Measurements from ENCODE around the gene ADAP1. TPM values are rescaled to one million over a fixed set of nuclear protein-coding genes. Genes with fewer than 3 reads are reported as not detected.

ADAP1 gene
- total RNA-seq, 1 experiment from 2014 or later, result 173 TPM

DNA sequence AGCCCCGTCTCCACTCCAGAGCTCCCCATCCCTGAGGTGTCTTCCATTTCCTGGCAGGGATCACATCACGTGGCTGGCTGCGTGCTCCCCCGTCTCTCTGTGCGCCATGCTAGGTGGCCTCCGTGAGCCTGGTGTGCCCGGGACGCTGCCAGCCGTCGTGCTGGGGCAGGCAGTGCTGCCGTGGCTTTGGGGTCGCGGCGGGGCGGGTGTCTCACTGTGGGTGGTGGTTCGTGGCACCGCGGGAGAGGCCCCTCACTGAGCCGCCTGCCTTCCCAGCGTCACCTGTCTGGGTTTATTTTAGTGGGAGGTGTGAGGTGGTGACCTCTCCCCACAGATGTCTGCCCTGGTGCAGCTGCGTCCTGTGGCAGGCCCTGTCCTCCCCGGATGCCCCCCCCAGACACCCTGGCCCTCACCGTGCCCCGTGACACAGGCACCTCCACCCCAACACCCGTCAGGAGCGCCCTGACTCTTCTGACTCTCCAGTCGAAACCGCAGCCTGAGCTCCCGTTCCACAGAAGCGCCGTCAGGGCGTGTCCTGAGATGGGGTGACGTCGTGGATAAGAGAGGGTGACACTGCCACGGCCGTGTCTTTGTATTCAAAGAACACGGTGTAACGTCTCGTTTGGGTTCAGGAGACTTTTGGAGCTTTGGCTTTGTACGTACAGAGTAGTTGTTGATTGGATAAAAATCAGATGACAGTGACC is 60.2 kb downstream of the ADAP1 start:
- H3K4me1 Mint-ChIP-seq (ENCODE audit: low read depth, unreplicated experiment), result peaks cover 18% of the 10 kb centered on the region
- H3K4me3 Mint-ChIP-seq (ENCODE audit: low read depth, unreplicated experiment), result peak overlapping the region; percentile 28
- intact Hi-C loops (cut with micrococcal nuclease; ENCODE audit: unreplicated experiment), result no loop called here
- TF ChIP-seq, protein P1, sequence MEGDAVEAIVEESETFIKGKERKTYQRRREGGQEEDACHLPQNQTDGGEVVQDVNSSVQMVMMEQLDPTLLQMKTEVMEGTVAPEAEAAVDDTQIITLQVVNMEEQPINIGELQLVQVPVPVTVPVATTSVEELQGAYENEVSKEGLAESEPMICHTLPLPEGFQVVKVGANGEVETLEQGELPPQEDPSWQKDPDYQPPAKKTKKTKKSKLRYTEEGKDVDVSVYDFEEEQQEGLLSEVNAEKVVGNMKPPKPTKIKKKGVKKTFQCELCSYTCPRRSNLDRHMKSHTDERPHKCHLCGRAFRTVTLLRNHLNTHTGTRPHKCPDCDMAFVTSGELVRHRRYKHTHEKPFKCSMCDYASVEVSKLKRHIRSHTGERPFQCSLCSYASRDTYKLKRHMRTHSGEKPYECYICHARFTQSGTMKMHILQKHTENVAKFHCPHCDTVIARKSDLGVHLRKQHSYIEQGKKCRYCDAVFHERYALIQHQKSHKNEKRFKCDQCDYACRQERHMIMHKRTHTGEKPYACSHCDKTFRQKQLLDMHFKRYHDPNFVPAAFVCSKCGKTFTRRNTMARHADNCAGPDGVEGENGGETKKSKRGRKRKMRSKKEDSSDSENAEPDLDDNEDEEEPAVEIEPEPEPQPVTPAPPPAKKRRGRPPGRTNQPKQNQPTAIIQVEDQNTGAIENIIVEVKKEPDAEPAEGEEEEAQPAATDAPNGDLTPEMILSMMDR (IDR thresholded peaks at IDR 0.05; ENCODE audit: unreplicated experiment), result no peak
- no peak for DNase-seq
- no TSS peak for BruUV-seq (replicated peaks)
- peak overlapping the region; percentile 71 for H3K27ac Mint-ChIP-seq (ENCODE audit: unreplicated experiment)
- H3K9me3 Mint-ChIP-seq (ENCODE audit: low read depth, unreplicated experiment), result no peaks in the 10 kb centered on the region
- H3K27me3 Mint-ChIP-seq (ENCODE audit: unreplicated experiment), result no peaks in the 10 kb centered on the region
- CTCF ChIA-PET, result interaction anchor here (0.8 kb wide), 1 partner anchor 21 kb away, joined by 3 read pairs; no protein-coding TSS in a partner anchor
- H3K36me3 Mint-ChIP-seq (ENCODE audit: insufficient read depth, unreplicated experiment), result peaks cover 96% of the 10 kb centered on the region

DNA sequence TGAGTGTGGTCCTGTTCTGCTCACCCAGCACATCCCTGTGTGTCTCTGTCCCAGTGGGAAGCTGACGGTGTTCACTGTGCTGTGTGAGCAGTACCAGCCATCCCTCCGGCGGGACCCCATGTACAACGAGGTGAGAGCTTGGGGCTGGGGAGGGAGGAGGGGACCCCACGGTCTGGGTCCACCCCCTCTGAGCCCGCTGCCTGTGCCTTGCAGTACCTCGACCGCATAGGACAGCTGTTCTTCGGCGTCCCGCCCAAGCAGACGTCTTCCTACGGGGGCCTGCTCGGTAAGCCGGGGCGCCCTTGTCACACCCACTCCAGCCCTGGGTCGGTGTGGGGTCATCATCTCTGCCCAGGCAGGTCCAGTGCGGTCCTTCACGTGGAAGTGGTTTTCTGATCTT is 60.8 kb downstream of the ADAP1 start:
- TF ChIP-seq, protein P1 (IDR thresholded peaks at IDR 0.05; ENCODE audit: unreplicated experiment), result no peak
- peaks cover 96% of the 10 kb centered on the region for H3K36me3 Mint-ChIP-seq (ENCODE audit: insufficient read depth, unreplicated experiment)
- peaks cover 18% of the 10 kb centered on the region for H3K4me1 Mint-ChIP-seq (ENCODE audit: low read depth, unreplicated experiment)
- no peaks in the 10 kb centered on the region for H3K27me3 Mint-ChIP-seq (ENCODE audit: unreplicated experiment)
- BruUV-seq (replicated peaks), result TSS peak; percentile 18
- DNase-seq, result no peak
- H3K4me3 Mint-ChIP-seq (ENCODE audit: low read depth, unreplicated experiment), result peak overlapping the region; percentile 28
- no peaks in the 10 kb centered on the region for H3K9me3 Mint-ChIP-seq (ENCODE audit: low read depth, unreplicated experiment)
- peak overlapping the region; percentile 71 for H3K27ac Mint-ChIP-seq (ENCODE audit: unreplicated experiment)
- intact Hi-C loops (cut with micrococcal nuclease; ENCODE audit: unreplicated experiment), result no loop called here
- CTCF ChIA-PET, result interaction anchor here (0.8 kb wide), 1 partner anchor 20 kb away, joined by 3 read pairs; no protein-coding TSS in a partner anchor

DNA sequence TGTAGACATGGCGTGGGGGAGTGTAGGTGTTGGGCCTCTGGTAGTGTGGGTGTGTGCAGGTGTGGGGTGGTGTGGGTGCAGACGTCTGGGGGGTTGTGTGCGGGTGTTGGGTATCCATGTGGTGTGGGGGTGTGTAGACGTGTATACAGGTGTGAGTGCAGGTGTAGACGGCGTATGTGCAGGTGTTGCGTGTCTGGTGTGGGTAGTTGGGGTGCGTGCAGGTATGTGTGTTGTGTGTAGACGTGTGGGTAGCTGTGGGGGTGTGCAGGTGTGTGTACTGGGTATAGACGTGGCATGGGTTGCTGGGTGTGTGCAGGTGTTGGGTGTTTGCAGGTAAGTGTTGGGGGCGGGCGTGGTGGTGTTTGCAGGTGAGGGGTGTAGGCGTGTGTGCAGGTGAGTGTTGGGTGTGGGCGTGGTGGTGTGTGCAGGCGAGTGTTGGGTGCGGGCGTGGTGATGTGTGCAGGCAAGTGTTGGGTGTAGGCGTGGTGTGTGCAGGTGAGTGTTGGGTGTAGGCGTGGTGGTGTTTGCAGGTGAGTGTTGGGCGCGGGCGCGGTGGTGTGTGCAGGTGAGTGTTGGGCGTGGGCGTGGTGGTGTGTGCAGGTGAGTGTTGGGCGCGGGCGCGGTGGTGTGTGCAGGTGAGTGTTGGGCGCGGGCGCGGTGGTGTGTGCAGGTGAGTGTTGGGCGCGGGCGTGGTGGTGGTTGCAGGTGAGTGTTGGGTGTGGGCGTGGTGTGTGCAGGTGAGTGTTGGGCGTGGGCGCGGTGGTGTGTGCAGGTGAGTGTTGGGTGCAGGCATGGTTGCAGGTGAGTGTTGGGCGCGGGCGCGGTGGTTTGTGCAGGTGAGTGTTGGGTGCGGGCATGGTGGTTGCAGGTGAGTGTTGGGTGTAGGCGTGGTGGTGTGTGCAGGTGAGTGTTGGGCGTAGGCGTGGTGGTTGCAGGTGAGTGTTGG is 61.6 kb downstream of the ADAP1 start:
- H3K4me1 Mint-ChIP-seq (ENCODE audit: low read depth, unreplicated experiment), result peaks cover 18% of the 10 kb centered on the region
- peaks cover 96% of the 10 kb centered on the region for H3K36me3 Mint-ChIP-seq (ENCODE audit: insufficient read depth, unreplicated experiment)
- peak overlapping the region; percentile 71 for H3K27ac Mint-ChIP-seq (ENCODE audit: unreplicated experiment)
- TSS peak; percentile 23 for BruUV-seq (replicated peaks)
- no peaks in the 10 kb centered on the region for H3K27me3 Mint-ChIP-seq (ENCODE audit: unreplicated experiment)
- intact Hi-C loops (cut with micrococcal nuclease; ENCODE audit: unreplicated experiment), result no loop called here
- peak overlapping the region; percentile 5 for H3K4me3 Mint-ChIP-seq (ENCODE audit: low read depth, unreplicated experiment)
- CTCF ChIA-PET, result interaction anchor here (0.6 kb wide), 1 partner anchor 246 kb away, joined by 3 read pairs; no protein-coding TSS in a partner anchor
- TF ChIP-seq, protein P1 (IDR thresholded peaks at IDR 0.05; ENCODE audit: unreplicated experiment), result no peak
- H3K9me3 Mint-ChIP-seq (ENCODE audit: low read depth, unreplicated experiment), result no peaks in the 10 kb centered on the region
- DNase-seq, result no peak

DNA sequence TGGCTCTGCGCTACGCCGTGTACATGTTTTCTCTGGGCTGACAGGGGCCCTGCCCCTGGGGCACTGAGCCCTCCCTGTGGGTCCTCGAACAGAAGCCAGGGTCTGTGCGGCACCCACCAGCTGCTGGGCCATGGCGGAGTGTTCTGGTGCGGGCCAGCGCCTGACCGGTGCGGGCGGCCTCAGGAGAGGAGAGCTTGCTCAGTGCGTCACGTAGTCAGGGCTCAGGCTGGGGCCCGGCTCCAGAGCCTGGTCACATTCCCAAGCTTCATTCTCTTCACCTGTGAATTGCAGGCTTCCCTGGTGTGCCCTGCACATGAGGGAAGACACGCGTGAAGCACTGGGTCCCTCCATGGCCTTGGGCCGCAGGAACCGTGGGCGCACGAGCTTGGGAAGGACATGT is 62.7 kb downstream of the ADAP1 start:
- H3K4me3 Mint-ChIP-seq (ENCODE audit: low read depth, unreplicated experiment), result no peak overlapping the region
- intact Hi-C loops (cut with micrococcal nuclease; ENCODE audit: unreplicated experiment), result no loop called here
- H3K36me3 Mint-ChIP-seq (ENCODE audit: insufficient read depth, unreplicated experiment), result peaks cover 96% of the 10 kb centered on the region
- TF ChIP-seq, protein P1 (IDR thresholded peaks at IDR 0.05; ENCODE audit: unreplicated experiment), result no peak
- DNase-seq, result no peak
- no peaks in the 10 kb centered on the region for H3K9me3 Mint-ChIP-seq (ENCODE audit: low read depth, unreplicated experiment)
- H3K27ac Mint-ChIP-seq (ENCODE audit: unreplicated experiment), result peak overlapping the region; percentile 71
- CTCF ChIA-PET, result no interaction called here
- H3K27me3 Mint-ChIP-seq (ENCODE audit: unreplicated experiment), result no peaks in the 10 kb centered on the region
- no TSS peak for BruUV-seq (replicated peaks)
- H3K4me1 Mint-ChIP-seq (ENCODE audit: low read depth, unreplicated experiment), result peaks cover 18% of the 10 kb centered on the region

All from Calu3 (cell line).